Placental pericyte (primary cell): ENCODE results near the gene RSBN1. TPM values are rescaled to one million over a fixed set of nuclear protein-coding genes. Genes with fewer than 3 reads are reported as not detected.

Experiments used
- total RNA-seq: library from RNA; depleted of rRNA; stranded (reverse); fragments of >200 nt; gene quantifications from 2 replicates; pipeline ENCODE4 v1.2.3, GENCODE V29; 2012

RSBN1 gene
- 11.8 and 16.0 TPM in 2 replicates for total RNA-seq

GRCh38 chr1:113811888-113812660 is at the start of gene RSBN1:
TSS of gene RSBN1 (minus strand) at chr1:113812476. CDS start at chr1:113812412, 64 bp downstream.

DNA sequence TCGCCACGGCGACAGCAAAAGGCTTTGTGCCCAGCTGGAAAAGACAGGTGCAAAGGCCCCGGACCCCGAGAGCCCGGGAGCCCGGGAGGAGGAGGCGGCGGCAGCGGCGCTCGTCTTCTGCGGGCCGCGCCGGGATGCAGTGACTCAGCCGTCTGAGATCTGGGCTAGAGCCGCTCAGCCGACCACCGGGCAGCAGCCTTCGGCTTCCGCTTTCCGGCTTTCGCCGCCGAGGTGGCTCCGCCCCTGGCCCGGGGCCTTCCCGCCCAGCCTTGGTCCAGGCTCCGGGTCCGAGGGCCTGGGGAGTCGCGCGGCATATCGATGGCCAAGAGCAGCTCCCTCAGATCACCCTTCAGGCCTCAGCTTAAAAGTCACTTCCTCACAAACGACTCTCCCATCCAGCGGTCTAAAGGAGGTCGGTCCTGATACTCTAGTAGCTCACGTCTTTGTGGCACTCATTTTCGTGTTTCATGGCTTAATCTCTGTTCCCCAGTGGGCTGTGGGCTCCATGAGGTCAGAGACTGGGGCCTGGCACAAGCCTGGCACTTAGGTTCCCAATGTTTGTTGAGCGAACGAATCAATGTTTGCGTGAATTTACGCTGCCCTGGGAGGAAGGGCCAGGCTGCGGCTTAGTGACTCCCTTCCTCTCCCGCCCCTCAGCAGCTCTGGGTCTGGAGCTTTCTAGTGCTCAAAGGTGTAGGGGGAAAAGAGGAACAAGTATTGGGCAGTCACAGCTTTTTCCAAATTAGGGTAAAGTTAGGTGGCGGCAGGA is 52.8 kb downstream of the RSBN1 start, which contains the start of gene PHTF1:
Gene PHTF1, minus strand, starts transcription at position 154 of the 769 bp plus-strand sequence. CDS start 783 bp downstream, outside the sequence.

Other genes starting within 250 kb of the RSBN1 start
- 53.8 and 56.9 TPM in 2 replicates for gene PHTF1, start 53.0 kb downstream of the RSBN1 start, total RNA-seq
- gene PTPN22, start 59.2 kb upstream of the RSBN1 start, total RNA-seq, result under 0.01 and 2.0 TPM in 2 replicates
- gene BCL2L15, start 75.1 kb upstream of the RSBN1 start, total RNA-seq, result under 0.01 and 0.14 TPM in 2 replicates
- 13.8 and 14.6 TPM in 2 replicates for gene AP4B1, start 92.3 kb upstream of the RSBN1 start, total RNA-seq
- gene DCLRE1B, start 92.8 kb upstream of the RSBN1 start, total RNA-seq, result 1.3 and 13.3 TPM in 2 replicates
- 21.0 and 33.8 TPM in 2 replicates for gene HIPK1, start 116.8 kb upstream of the RSBN1 start, total RNA-seq
- gene OLFML3, start 167.0 kb upstream of the RSBN1 start, total RNA-seq, result 77.6 and 238 TPM in 2 replicates